D721Med (cell line): ENCODE measurements around the gene TRAPPC2L.

Experiments
- DNase-seq: peaks from one replicate; pipeline ENCODE4 v3.0.0; 2011; ENCODE audit warnings: low spot score; ENCODE audit not compliant: insufficient read length
- FAIRE-seq: peaks from 2 replicates; lab custom pipeline; 2011; peaks lifted over from hg19 to GRCh38; lab: Jason Lieb, UNC
- TF ChIP-seq, protein P1 (sequence below): IDR thresholded peaks from 2 replicates; pipeline ENCODE4 v1.5.1; 2012; ENCODE audit warnings: mild to moderate bottlenecking, control low read depth; ENCODE audit not compliant: insufficient read depth; ENCODE audit errors: missing control alignments

Gene TRAPPC2L

GRCh38 chr16:88835818-88836217, 21.1 kb upstream of the TRAPPC2L start:
- no peak for DNase-seq
- FAIRE-seq = no peak
- TF ChIP-seq, protein P1, sequence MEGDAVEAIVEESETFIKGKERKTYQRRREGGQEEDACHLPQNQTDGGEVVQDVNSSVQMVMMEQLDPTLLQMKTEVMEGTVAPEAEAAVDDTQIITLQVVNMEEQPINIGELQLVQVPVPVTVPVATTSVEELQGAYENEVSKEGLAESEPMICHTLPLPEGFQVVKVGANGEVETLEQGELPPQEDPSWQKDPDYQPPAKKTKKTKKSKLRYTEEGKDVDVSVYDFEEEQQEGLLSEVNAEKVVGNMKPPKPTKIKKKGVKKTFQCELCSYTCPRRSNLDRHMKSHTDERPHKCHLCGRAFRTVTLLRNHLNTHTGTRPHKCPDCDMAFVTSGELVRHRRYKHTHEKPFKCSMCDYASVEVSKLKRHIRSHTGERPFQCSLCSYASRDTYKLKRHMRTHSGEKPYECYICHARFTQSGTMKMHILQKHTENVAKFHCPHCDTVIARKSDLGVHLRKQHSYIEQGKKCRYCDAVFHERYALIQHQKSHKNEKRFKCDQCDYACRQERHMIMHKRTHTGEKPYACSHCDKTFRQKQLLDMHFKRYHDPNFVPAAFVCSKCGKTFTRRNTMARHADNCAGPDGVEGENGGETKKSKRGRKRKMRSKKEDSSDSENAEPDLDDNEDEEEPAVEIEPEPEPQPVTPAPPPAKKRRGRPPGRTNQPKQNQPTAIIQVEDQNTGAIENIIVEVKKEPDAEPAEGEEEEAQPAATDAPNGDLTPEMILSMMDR = no peak

- no peak for DNase-seq
- FAIRE-seq = no peak
- TF ChIP-seq, protein P1 = no peak
These were observed 20.1 kb upstream of the TRAPPC2L start for GRCh38 chr16:88836791-88837190.

DNA sequence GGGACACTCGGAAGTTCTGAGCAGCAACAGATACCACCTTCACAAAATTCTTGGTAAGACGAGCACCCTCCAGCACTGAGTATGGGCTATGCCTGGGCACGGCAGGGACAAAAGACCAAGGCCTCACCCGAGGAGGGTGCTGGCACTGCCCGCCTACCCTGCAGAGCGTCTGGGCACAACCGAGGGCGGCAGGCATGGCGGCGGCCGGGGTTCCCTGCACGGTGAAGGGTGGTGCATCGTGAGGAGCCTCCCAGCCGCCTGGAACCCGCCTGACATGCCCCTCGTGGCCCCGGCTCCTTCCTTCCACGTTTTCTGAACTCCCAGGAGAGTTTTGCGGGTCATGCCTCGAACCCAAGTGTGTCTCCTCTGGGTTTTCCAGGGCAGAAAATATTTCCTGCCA, 19.1 kb upstream of the TRAPPC2L start:
- DNase-seq = no peak
- TF ChIP-seq, protein P1 = no peak
- no peak for FAIRE-seq

DNA sequence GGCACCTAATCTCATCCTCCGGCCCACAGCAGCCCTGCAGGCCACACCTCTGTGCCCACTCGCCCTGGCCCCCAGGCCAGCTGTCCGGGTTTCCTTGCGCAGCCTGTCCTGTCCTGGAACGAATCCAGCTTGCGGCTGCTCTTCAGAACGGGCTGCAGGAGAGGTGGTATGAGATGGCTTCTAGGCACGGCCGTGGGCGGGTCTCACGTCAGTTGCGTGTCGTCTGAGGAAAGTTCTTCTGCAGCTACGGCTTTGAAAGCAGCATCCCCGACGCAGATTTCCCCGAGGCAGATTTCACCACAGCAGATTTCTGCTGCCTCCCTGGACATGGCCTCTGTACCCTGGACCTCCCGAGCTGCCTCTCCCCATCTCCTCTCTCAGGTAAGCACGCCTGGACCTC, 18.4 kb upstream of the TRAPPC2L start:
- DNase-seq = no peak
- TF ChIP-seq, protein P1 = no peak
- no peak for FAIRE-seq

- no peak for FAIRE-seq
- TF ChIP-seq, protein P1 = no peak
These were observed 17.8 kb upstream of the TRAPPC2L start for GRCh38 chr16:88839026-88839529.

DNA sequence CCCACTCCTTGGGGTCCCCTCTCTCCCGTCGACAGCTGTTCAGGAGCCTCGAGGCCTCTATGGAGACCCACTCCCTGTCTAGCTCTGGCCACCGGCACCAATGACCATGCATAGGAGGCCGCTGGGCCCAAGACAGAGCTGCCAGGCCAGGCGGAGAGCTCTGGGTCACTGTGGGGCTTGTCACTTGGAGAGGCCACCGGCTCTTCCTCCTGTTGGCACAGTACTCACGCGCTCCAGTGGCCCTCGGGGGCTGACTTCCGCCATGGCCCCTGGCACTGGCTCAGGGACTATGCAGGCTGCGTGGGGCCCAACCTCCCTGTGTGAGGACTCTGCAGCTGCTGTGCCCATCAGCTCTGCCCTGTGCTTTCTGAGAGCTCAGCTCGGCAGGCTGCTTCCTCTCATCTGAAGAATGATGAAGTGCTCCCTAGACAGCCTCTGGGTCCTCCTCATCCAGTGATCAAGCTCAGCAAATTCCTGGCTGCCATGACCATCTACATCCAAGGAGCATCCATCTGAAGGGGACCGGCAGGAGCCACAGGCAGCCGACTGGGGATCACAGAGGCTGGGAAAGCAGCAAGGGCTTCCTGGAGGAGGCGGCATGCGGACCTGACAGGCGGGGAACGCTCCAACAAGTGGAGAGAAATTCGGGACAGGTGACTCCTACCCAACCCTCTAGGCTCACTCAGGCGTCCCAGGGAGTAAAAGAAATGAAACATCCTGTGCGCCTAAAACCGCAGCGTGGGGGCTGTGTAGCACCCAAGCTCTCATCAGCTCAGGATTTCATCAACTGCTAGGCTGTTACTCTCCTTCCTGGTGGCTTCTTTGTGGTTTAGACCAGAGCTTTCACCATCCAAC, 17.0 kb upstream of the TRAPPC2L start:
- no peak for FAIRE-seq
- DNase-seq = no peak
- TF ChIP-seq, protein P1 = no peak

More at GRCh38 chr16:88839026-88839529, 17.8 kb upstream of the TRAPPC2L start:
- no peak for DNase-seq
